IMR-90 (cell line): ENCODE results near the gene MICU1. TPM values are rescaled to one million over a fixed set of nuclear protein-coding genes. Genes with fewer than 3 reads are reported as not detected.

ENCODE experiments used
- ATAC-seq: fragments of 200-7000 bp; cut with Tn5 transposase; 2 replicates; pipeline ENCODE4 v1.9.1; 2020; ENCODE audit warnings: low read depth, mild to moderate bottlenecking, moderate library complexity
- BruUV-seq: library from RNA; stranded (reverse); fragments of 400-500 nt; replicated peaks from 2 replicates; lab custom pipeline; 2021; lab: Mats Ljungman, UMichigan
- CTCF ChIA-PET: fragments of 300-600 bp; formaldehyde crosslinking; extraction: SDS; loops from one replicate; lab custom pipeline; 2021; ENCODE audit warnings: antibody characterized with exemption; lab: Yijun Ruan, JAX
- POLR2A ChIA-PET: fragments of 300-600 bp; sonication (Branson Sonifier 250); formaldehyde crosslinking; loops from one replicate; lab custom pipeline; 2022; ENCODE audit warnings: antibody characterized with exemption; ENCODE audit not compliant: unreplicated experiment; lab: Charles Lee
- DNase-seq: peaks from one replicate; pipeline ENCODE4 v3.0.0; 2013
- H2AFZ ChIP-seq: replicated peaks from 2 replicates; pipeline ENCODE3; 2013; ENCODE audit warnings: low read length, mild to moderate bottlenecking; ENCODE audit not compliant: poor library complexity
- H2AK5ac ChIP-seq: 2 replicates; pipeline ENCODE4 v1.6.1; 2013; ENCODE audit warnings: low read depth, low read length, inconsistent platforms
- H2AK9ac ChIP-seq: replicated peaks from 2 replicates; pipeline ENCODE3; 2013; ENCODE audit warnings: mild to moderate bottlenecking, low read depth, low read length, moderate library complexity; ENCODE audit not compliant: poor library complexity
- H2BK120ac ChIP-seq: 2 replicates; pipeline ENCODE4 v1.6.1; 2013; ENCODE audit warnings: low read depth, low read length, inconsistent platforms
- H2BK15ac ChIP-seq: 3 replicates; pipeline ENCODE4 v1.6.1; 2013; ENCODE audit warnings: low read depth, low read length, inconsistent platforms
- H2BK20ac ChIP-seq: 2 replicates; pipeline ENCODE4 v1.6.1; 2013; ENCODE audit warnings: low read depth, mild to moderate bottlenecking, inconsistent platforms, low read length, moderate library complexity
- H2BK5ac ChIP-seq: 2 replicates; pipeline ENCODE4 v1.6.1; 2013; ENCODE audit warnings: mild to moderate bottlenecking, low read depth, low read length, inconsistent platforms; ENCODE audit not compliant: poor library complexity, severe bottlenecking
- H3K14ac ChIP-seq: replicated peaks from 2 replicates; pipeline ENCODE4 v1.6.1; 2013; ENCODE audit warnings: low read depth, low read length, inconsistent platforms
- H3K18ac ChIP-seq: 2 replicates; pipeline ENCODE4 v1.6.1; 2013; ENCODE audit warnings: low read depth, low read length, control low read depth
- H3K23ac ChIP-seq: 2 replicates; pipeline ENCODE4 v1.6.1; 2013; ENCODE audit warnings: low read depth, low read length, inconsistent platforms
- H3K27ac ChIP-seq: 2 replicates; pipeline ENCODE4 v1.5.1; 2013; ENCODE audit warnings: mild to moderate bottlenecking, control low read depth, low read length; ENCODE audit not compliant: insufficient read depth
- H3K27me3 ChIP-seq: 2 replicates; pipeline ENCODE4 v1.6.1; 2013; ENCODE audit warnings: low read length; ENCODE audit not compliant: control insufficient read depth, insufficient read depth
- H3K36me3 ChIP-seq: 2 replicates; pipeline ENCODE4 v1.6.1; 2013; ENCODE audit warnings: low read length, mixed read lengths; ENCODE audit not compliant: control insufficient read depth, insufficient read depth
- H3K4ac ChIP-seq: 2 replicates; pipeline ENCODE4 v1.6.1; 2013; ENCODE audit warnings: low read depth, low read length, inconsistent platforms
- H3K4me1 ChIP-seq: 2 replicates; pipeline ENCODE4 v1.6.1; 2013; ENCODE audit warnings: low read length, mixed read lengths; ENCODE audit not compliant: control insufficient read depth, insufficient read depth
- H3K4me2 ChIP-seq: 2 replicates; pipeline ENCODE4 v1.6.1; 2013; ENCODE audit warnings: low read depth, mild to moderate bottlenecking, control low read depth, low read length, moderate library complexity
- H3K4me3 ChIP-seq: 2 replicates; pipeline ENCODE4 v1.5.1; 2013; ENCODE audit warnings: low read depth, mild to moderate bottlenecking, control low read depth, low read length, moderate library complexity; ENCODE audit not compliant: insufficient read depth
- H3K56ac ChIP-seq: 2 replicates; pipeline ENCODE4 v1.6.1; 2013; ENCODE audit warnings: low read length, inconsistent platforms; ENCODE audit not compliant: insufficient read depth; ENCODE audit errors: extremely low read depth
- H3K79me1 ChIP-seq, 2 experiments: 2 replicates each; pipeline ENCODE4 v1.6.1; 2013; ENCODE audit warnings: low read length in 2 of 2, inconsistent platforms in 1 of 2, low read depth in 1 of 2
- H3K9ac ChIP-seq: 2 replicates; pipeline ENCODE4 v1.6.1; 2013; ENCODE audit warnings: low read depth, low read length, control low read depth
- H3K9me1 ChIP-seq: 2 replicates; pipeline ENCODE4 v1.6.1; 2013; ENCODE audit warnings: low read length, inconsistent platforms; ENCODE audit not compliant: insufficient read depth
- H3K9me3 ChIP-seq: 2 replicates; pipeline ENCODE4 v1.6.1; 2013; ENCODE audit warnings: low read length; ENCODE audit not compliant: control insufficient read depth, insufficient read depth
- H4K20me1 ChIP-seq: 2 replicates; pipeline ENCODE4 v1.6.1; 2013; ENCODE audit warnings: low read length, inconsistent platforms; ENCODE audit not compliant: insufficient read depth
- H4K5ac ChIP-seq: 2 replicates; pipeline ENCODE4 v1.6.1; 2013; ENCODE audit warnings: mild to moderate bottlenecking, low read depth, low read length, control low read depth
- H4K8ac ChIP-seq, 2 experiments: 2 replicates each; pipeline ENCODE4 v1.6.1; 2013; ENCODE audit warnings: low read depth in 2 of 2, low read length in 2 of 2, control low read depth in 1 of 2, inconsistent platforms in 1 of 2
- H4K91ac ChIP-seq: 2 replicates; pipeline ENCODE4 v1.6.1; 2013; ENCODE audit warnings: low read depth, low read length, inconsistent platforms; ENCODE audit not compliant: insufficient read depth
- BHLHE40 ChIP-seq: fragments of 150-350 bp; IDR thresholded peaks from 2 replicates; pipeline ENCODE4 v1.6.1; 2016; ENCODE audit warnings: mild to moderate bottlenecking, low read depth, low read length
- CEBPB ChIP-seq: IDR thresholded peaks from 2 replicates; pipeline ENCODE4 v1.6.1; 2012; ENCODE audit warnings: low read depth, low read length, improper control_type of control experiment
- CHD1 ChIP-seq: IDR thresholded peaks from 2 replicates; pipeline ENCODE4 v1.6.1; 2012; ENCODE audit warnings: low read depth, low read length, improper control_type of control experiment
- CTCF ChIP-seq: conservative IDR thresholded peaks from 2 replicates; pipeline ENCODE4 v1.5.1; 2012; ENCODE audit warnings: mild to moderate bottlenecking, low read depth, low read length, improper control_type of control experiment
- ELK1 ChIP-seq: fragments of 150-350 bp; IDR thresholded peaks from 2 replicates; pipeline ENCODE4 v1.6.1; 2016; ENCODE audit warnings: low read depth, mild to moderate bottlenecking, low read length, moderate library complexity, borderline replicate concordance
- FOS ChIP-seq: fragments of 150-350 bp; IDR thresholded peaks from 2 replicates; pipeline ENCODE4 v1.6.1; 2016; ENCODE audit warnings: low read depth, low read length
- MAFK ChIP-seq: IDR thresholded peaks from 2 replicates; pipeline ENCODE4 v1.6.1; 2012; ENCODE audit warnings: low read depth, low read length, improper control_type of control experiment
- MAZ ChIP-seq: IDR thresholded peaks from 2 replicates; pipeline ENCODE4 v1.6.1; 2012; ENCODE audit warnings: low read depth, mild to moderate bottlenecking, low read length, improper control_type of control experiment, moderate library complexity, borderline replicate concordance
- MXI1 ChIP-seq: IDR thresholded peaks from 2 replicates; pipeline ENCODE4 v1.6.1; 2012; ENCODE audit warnings: low read depth, mild to moderate bottlenecking, low read length, moderate library complexity, borderline replicate concordance
- NFE2L2 ChIP-seq: fragments of 150-350 bp; IDR thresholded peaks from 2 replicates; pipeline ENCODE4 v1.6.1; 2016; ENCODE audit warnings: low read depth, mild to moderate bottlenecking, low read length
- POLR2A ChIP-seq: IDR thresholded peaks from 2 replicates; pipeline ENCODE4 v1.6.1; 2012; ENCODE audit warnings: mild to moderate bottlenecking, low read depth, low read length
- RAD21 ChIP-seq: IDR thresholded peaks from 2 replicates; pipeline ENCODE4 v1.6.1; 2012; ENCODE audit warnings: low read length, improper control_type of control experiment
- RCOR1 ChIP-seq: IDR thresholded peaks from 2 replicates; pipeline ENCODE4 v1.6.1; 2012; ENCODE audit warnings: mild to moderate bottlenecking, low read length, improper control_type of control experiment; ENCODE audit not compliant: insufficient replicate concordance
- RFX5 ChIP-seq: IDR thresholded peaks from 2 replicates; pipeline ENCODE4 v1.8.0; 2012; ENCODE audit warnings: low read depth, mild to moderate bottlenecking, low read length, moderate library complexity
- SMC3 ChIP-seq: fragments of 150-350 bp; IDR thresholded peaks from 2 replicates; pipeline ENCODE4 v1.6.1; 2016; ENCODE audit warnings: low read depth, mild to moderate bottlenecking, antibody characterized with exemption, low read length, moderate library complexity
- USF2 ChIP-seq: fragments of 150-350 bp; IDR thresholded peaks from 2 replicates; pipeline ENCODE4 v1.6.1; 2017; ENCODE audit warnings: mild to moderate bottlenecking, antibody characterized with exemption, low read length, low read depth
- WGBS, 2 experiments: methylation state at CpG; one replicate each; pipeline versions ENCODE4 v1.1.5 to v1.1.7; 2013; ENCODE audit warnings: missing lambda C conversion rate in 2 of 2; ENCODE audit not compliant: insufficient read length in 1 of 2; ENCODE audit errors: extremely low coverage in 2 of 2; 5-methylcytosine and 5-hydroxymethylcytosine counted together
- dilution Hi-C: fragments of 300-500 bp; cut with HindIII; formaldehyde crosslinking; loops from one replicate; pipeline ENCODE4 v1.14.3; 2018; ENCODE audit warnings: low sequenced_read_pairs; ENCODE audit not compliant: unreplicated experiment
- in situ Hi-C: fragments of 300-500 bp; cut with MboI; formaldehyde crosslinking; loops from 3 replicates; pipeline ENCODE4 v1.14.3; 2019; ENCODE audit warnings: low sequenced_read_pairs, inconsistent platforms, mixed read lengths
- intact Hi-C: fragments of 100-400 bp; cut with micrococcal nuclease; formaldehyde crosslinking; loops from 2 replicates; pipeline ENCODE4 v1.10.0; 2022
- polyA plus RNA-seq, 3 experiments: library from polyadenylated mRNA; depleted of rRNA; stranded (reverse); fragments of >200 nt; gene quantifications; 2 replicates each; pipeline ENCODE4 v1.2.3, GENCODE V29; 2012; ENCODE audit warnings: low replicate concordance in 1 of 3
- total RNA-seq: library from RNA; depleted of rRNA; stranded (reverse); fragments of >200 nt; gene quantifications from 2 replicates; pipeline ENCODE4 v1.2.3, GENCODE V29; 2012

Gene MICU1
- total and polyA plus RNA-seq, 2 of the 4 experiments (the other 2 are of a cell fraction) = 43.6 to 44.7 TPM

DNA sequence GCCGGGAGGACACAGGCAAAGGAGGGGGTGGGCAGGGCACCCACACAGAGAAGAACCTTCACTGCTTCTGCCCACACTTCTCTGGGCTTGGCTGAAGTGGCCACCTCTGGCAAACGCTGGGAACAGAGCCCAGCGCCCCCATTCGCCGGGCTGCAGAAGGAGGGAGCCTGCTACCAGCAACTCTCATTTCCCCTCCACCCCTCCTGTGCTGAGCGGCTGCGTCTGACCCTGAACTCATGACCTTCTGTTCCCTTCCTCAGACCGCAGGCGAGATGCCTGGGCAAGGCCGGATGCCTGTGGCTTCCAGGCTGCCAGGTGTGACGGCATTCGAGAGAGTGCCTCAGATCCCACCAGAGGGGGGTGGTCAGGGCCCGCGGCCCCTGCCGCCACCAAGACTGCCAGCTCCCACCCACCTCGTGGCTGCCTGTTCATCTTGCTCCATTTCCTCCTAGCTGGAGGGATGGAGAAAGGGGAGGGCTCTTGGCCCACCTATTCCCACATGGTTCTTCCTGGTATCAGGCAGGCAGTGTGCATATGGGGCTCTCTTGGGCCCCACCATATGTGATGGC lies 291.0 kb downstream of the MICU1 start:
- no CpG with 5 or more reads among the region's 16 CpGs for WGBS, 2 experiments
- 0 out of 2 replicates have a peak, but pooled peaks have one; percentile 3 for ATAC-seq
- no TSS peak for BruUV-seq
- Histone ChIP-seq H3K4ac (no peak overlapping the region; the same call in 1 of the 2 replicates), H3K23ac (no peak overlapping the region), H3K9ac (no peak overlapping the region), H3K27ac (no peak overlapping the region), H3K79me1 (peaks cover 0 to 3% of the 10 kb centered on the region in 2 experiments; a peak in 1 of 4 replicates), H4K8ac (no peak overlapping the region; a peak in 1 of 4 replicates), H3K27me3 (no peaks in the 10 kb centered on the region), H3K18ac (no peak overlapping the region), H4K5ac (no peak overlapping the region), H3K9me1 (peaks cover 5% of the 10 kb centered on the region; the same call in 1 of the 2 replicates), H2AK5ac (peak overlapping the region; percentile 21; the same call in 1 of the 2 replicates), H3K4me3 (no peak overlapping the region), H2BK20ac (no peak overlapping the region), H4K91ac (no peak overlapping the region), H4K20me1 (peaks cover 3% of the 10 kb centered on the region; the same call in 1 of the 2 replicates), H2BK120ac (no peak overlapping the region), H3K36me3 (peaks cover 36% of the 10 kb centered on the region), H3K4me1 (peaks cover 22% of the 10 kb centered on the region), H2AFZ (peak overlapping the region; percentile 37), H3K9me3 (no peaks in the 10 kb centered on the region), H3K4me2 (no peak overlapping the region), H3K56ac (no peak overlapping the region), H3K14ac (no peak overlapping the region), H2AK9ac (no peak overlapping the region), H2BK15ac (no peak overlapping the region), H2BK5ac (no peak overlapping the region)
- intact Hi-C loops (loop anchor here (5.0 kb wide), 1 partner anchor 378 kb away; no protein-coding TSS in a partner anchor), dilution Hi-C loops (no loop called here), in situ Hi-C loops (loop anchor here (10.0 kb wide), 3 partner anchors 90 to 280 kb away; no protein-coding TSS in a partner anchor)
- DNase-seq = peak; percentile 79
- ChIA-PET POLR2A (no interaction called here), CTCF (no interaction called here)
- TF ChIP-seq RFX5 (no peak), MAZ (no peak), CTCF (no peak), POLR2A (no peak), CHD1 (no peak), SMC3 (no peak), NFE2L2 (no peak), ELK1 (no peak), BHLHE40 (no peak), MAFK (no peak), MXI1 (no peak), CEBPB (no peak), FOS (no peak), RCOR1 (no peak), USF2 (no peak), RAD21 (no peak)
